GM23338 (cell line): ENCODE data around the gene TRUB2. TPM values are rescaled to one million over a fixed set of nuclear protein-coding genes. Genes with fewer than 3 reads are reported as not detected.

Source experiments
- ATAC-seq: fragments of 200-7000 bp; cut with Tn5 transposase; 3 replicates; pipeline ENCODE4 v1.9.1; 2020
- DNase-seq: peaks from one replicate; pipeline ENCODE4 v3.0.0-alpha.2; 2015; ENCODE audit warnings: low spot score
- H2AFZ ChIP-seq: fragments of 200-600 bp; sonication (generic); 2 replicates; pipeline ENCODE4 v1.8.0; 2016; ENCODE audit warnings: antibody characterized with exemption, mild to moderate bottlenecking, moderate library complexity
- H3F3A ChIP-seq: fragments of 200-600 bp; sonication (generic); replicated peaks from 2 replicates; pipeline ENCODE4 v1.8.0; 2017; ENCODE audit warnings: antibody characterized with exemption, mixed run types, low read depth
- H3K27ac ChIP-seq: fragments of 200-600 bp; sonication (generic); 2 replicates; pipeline ENCODE4 v1.6.1; 2016; ENCODE audit warnings: low read depth
- H3K27me3 ChIP-seq: fragments of 200-600 bp; sonication (generic); 2 replicates; pipeline ENCODE4 v1.8.0; 2016; ENCODE audit warnings: mild to moderate bottlenecking, mixed run types, moderate library complexity; ENCODE audit not compliant: insufficient read depth
- H3K36me3 ChIP-seq: fragments of 200-600 bp; sonication (generic); 2 replicates; pipeline ENCODE4 v1.8.0; 2016; ENCODE audit warnings: mild to moderate bottlenecking; ENCODE audit not compliant: insufficient read depth
- H3K4me1 ChIP-seq: fragments of 200-600 bp; sonication (generic); 2 replicates; pipeline ENCODE4 v1.8.0; 2016; ENCODE audit warnings: mild to moderate bottlenecking, moderate library complexity; ENCODE audit not compliant: insufficient read depth
- H3K4me2 ChIP-seq: fragments of 200-600 bp; sonication (generic); 2 replicates; pipeline ENCODE4 v1.7.1; 2017; ENCODE audit warnings: mixed run types
- H3K4me3 ChIP-seq: fragments of 200-600 bp; sonication (generic); 2 replicates; pipeline ENCODE4 v1.6.1; 2016; ENCODE audit warnings: mixed run types
- H3K79me2 ChIP-seq: fragments of 200-600 bp; sonication (generic); replicated peaks from 2 replicates; pipeline ENCODE4 v1.8.0; 2017; ENCODE audit warnings: mild to moderate bottlenecking; ENCODE audit not compliant: insufficient read depth
- H3K9me2 ChIP-seq: fragments of 200-600 bp; sonication (generic); 2 replicates; pipeline ENCODE4 v1.8.0; 2017; ENCODE audit not compliant: insufficient read depth
- H4K20me1 ChIP-seq: fragments of 200-600 bp; sonication (generic); replicated peaks from 2 replicates; pipeline ENCODE4 v1.8.0; 2017; ENCODE audit warnings: mild to moderate bottlenecking; ENCODE audit not compliant: insufficient read depth
- H3K27ac Mint-ChIP-seq: 2 replicates; pipeline ENCODE4 v1.8.0; 2020; ENCODE audit warnings: inconsistent platforms, mild to moderate bottlenecking, moderate library complexity, mixed read lengths
- H3K27me3 Mint-ChIP-seq: 3 replicates; pipeline ENCODE4 v1.8.0; 2022; ENCODE audit warnings: low read depth, mild to moderate bottlenecking, moderate library complexity, mixed read lengths, inconsistent platforms; ENCODE audit not compliant: insufficient read depth, poor library complexity
- H3K36me3 Mint-ChIP-seq: 3 replicates; pipeline ENCODE4 v1.8.0; 2021; ENCODE audit warnings: low read depth, mild to moderate bottlenecking, inconsistent platforms, moderate library complexity, mixed read lengths
- H3K4me1 Mint-ChIP-seq: 3 replicates; pipeline ENCODE4 v1.8.0; 2020; ENCODE audit warnings: mild to moderate bottlenecking, inconsistent platforms, mixed read lengths
- H3K4me3 Mint-ChIP-seq: 3 replicates; pipeline ENCODE4 v1.8.0; 2021; ENCODE audit warnings: moderate library complexity, mild to moderate bottlenecking, inconsistent platforms, mixed read lengths
- H3K9me3 Mint-ChIP-seq: 3 replicates; pipeline ENCODE4 v1.8.0; 2020; ENCODE audit warnings: moderate library complexity, mild to moderate bottlenecking, inconsistent platforms, mixed read lengths
- ETS1 ChIP-seq: IDR thresholded peaks from 2 replicates; pipeline ENCODE4 v1.6.1; 2016; ENCODE audit warnings: antibody characterized with exemption
- EZH2phosphoT487 ChIP-seq: fragments of 200-600 bp; sonication (generic); IDR thresholded peaks from one replicate; pipeline ENCODE4 v1.8.1; 2018; ENCODE audit warnings: antibody characterized with exemption; ENCODE audit not compliant: unreplicated experiment
- JUNB ChIP-seq: IDR thresholded peaks from one replicate; pipeline ENCODE4 v1.6.1; 2016; ENCODE audit warnings: antibody characterized with exemption; ENCODE audit not compliant: unreplicated experiment
- polyA plus RNA-seq: library from polyadenylated mRNA; unstranded; fragments of >200 nt; fragmentation: Nextera tagmentation; extraction: Ambion mirVana; gene quantifications from 2 replicates; pipeline ENCODE4 v1.2.1, GENCODE V29; 2016
- total RNA-seq: library from RNA; depleted of rRNA; stranded (reverse); fragments of >200 nt; shearing (Covaris generic); gene quantifications from 2 replicates; pipeline ENCODE4 v1.2.3, GENCODE V29; 2014; rRNA removed

TRUB2 gene
- total and polyA plus RNA-seq, 2 experiments from 2014 or later, result 15.4 to 31.4 TPM

GRCh38 chr9:128257086-128257825 lies 65.0 kb downstream of the TRUB2 start:
- H3K4me2 ChIP-seq, result no peak overlapping the region
- Mint-ChIP-seq H3K4me3 (no peak overlapping the region; the same call in 2 of the 3 replicates), H3K36me3 (peaks cover 33% of the 10 kb centered on the region), H3K4me1 (peaks cover 29% of the 10 kb centered on the region), H3K9me3 (no peaks in the 10 kb centered on the region; the same call in 2 of the 3 replicates), H3K27me3 (peaks cover 19% of the 10 kb centered on the region), H3K27ac (peak overlapping the region; percentile 41)
- ATAC-seq, result no peak
- H3K27ac ChIP-seq, result no peak overlapping the region
- H3K4me3 ChIP-seq, result no peak overlapping the region
- H3K36me3 ChIP-seq, result peaks cover 4% of the 10 kb centered on the region; the same call in 1 of the 2 replicates
- peaks cover 7% of the 10 kb centered on the region for H3K4me1 ChIP-seq
- peaks cover 17% of the 10 kb centered on the region for H4K20me1 ChIP-seq
- H2AFZ ChIP-seq, result no peak overlapping the region
- no peaks in the 10 kb centered on the region for H3K27me3 ChIP-seq
- H3K79me2 ChIP-seq, result no peaks in the 10 kb centered on the region
- DNase-seq, result no peak
- no peaks in the 10 kb centered on the region for H3K9me2 ChIP-seq
- no peak for TF ChIP-seq EZH2phosphoT487
- TF ChIP-seq ETS1, result no peak
- no peak for TF ChIP-seq JUNB
- peaks cover 10% of the 10 kb centered on the region; the same call in 1 of the 2 replicates for H3F3A ChIP-seq

Other genes starting within 250 kb of the TRUB2 start
- gene PTGES2, start 194.7 kb downstream of the TRUB2 start, total RNA-seq, result 108 and 124 TPM in 2 replicates
- gene PTGES2, start 194.7 kb downstream of the TRUB2 start, polyA plus RNA-seq, result 56.3 and 59.7 TPM in 2 replicates
- gene LCN2, start 173.0 kb downstream of the TRUB2 start, total RNA-seq, result 0.27 TPM in 1 of 2 replicates, not detected in the other
- 2.0 and 2.7 TPM in 2 replicates for gene LCN2, start 173.0 kb downstream of the TRUB2 start, polyA plus RNA-seq
- gene BBLN, start 162.2 kb downstream of the TRUB2 start, total RNA-seq, result 246 and 276 TPM in 2 replicates
- gene BBLN, start 162.2 kb downstream of the TRUB2 start, polyA plus RNA-seq, result 171 and 177 TPM in 2 replicates
- 48.2 and 61.4 TPM in 2 replicates for gene CIZ1, start 130.9 kb downstream of the TRUB2 start, total RNA-seq
- 49.6 and 49.7 TPM in 2 replicates for gene CIZ1, start 130.9 kb downstream of the TRUB2 start, polyA plus RNA-seq
- gene DNM1, start 119.1 kb downstream of the TRUB2 start, total RNA-seq, result 42.0 and 43.2 TPM in 2 replicates
- 24.0 and 36.0 TPM in 2 replicates for gene DNM1, start 119.1 kb downstream of the TRUB2 start, polyA plus RNA-seq
- gene GOLGA2, start 46.4 kb downstream of the TRUB2 start, total RNA-seq, result 44.4 and 48.4 TPM in 2 replicates
- gene GOLGA2, start 46.4 kb downstream of the TRUB2 start, polyA plus RNA-seq, result 31.4 and 32.6 TPM in 2 replicates
- gene SWI5, start 46.2 kb downstream of the TRUB2 start, total RNA-seq, result 26.6 and 31.8 TPM in 2 replicates
- gene SWI5, start 46.2 kb downstream of the TRUB2 start, polyA plus RNA-seq, result 35.7 and 42.5 TPM in 2 replicates
- gene COQ4, start 392 bp upstream of the TRUB2 start, total RNA-seq, result 29.2 and 35.3 TPM in 2 replicates
- gene COQ4, start 392 bp upstream of the TRUB2 start, polyA plus RNA-seq, result 34.5 and 37.0 TPM in 2 replicates
- gene SLC27A4, start 18.1 kb upstream of the TRUB2 start, total RNA-seq, result 21.4 and 25.3 TPM in 2 replicates
- 7.9 and 9.9 TPM in 2 replicates for gene SLC27A4, start 18.1 kb upstream of the TRUB2 start, polyA plus RNA-seq
- 45.3 and 47.8 TPM in 2 replicates for gene URM1, start 48.9 kb upstream of the TRUB2 start, total RNA-seq
- gene URM1, start 48.9 kb upstream of the TRUB2 start, polyA plus RNA-seq, result 27.9 and 28.6 TPM in 2 replicates
- gene CERCAM, start 98.4 kb upstream of the TRUB2 start, total RNA-seq, result 5.6 and 7.9 TPM in 2 replicates
- 2.7 TPM in 2 replicates for gene CERCAM, start 98.4 kb upstream of the TRUB2 start, polyA plus RNA-seq
- gene ODF2, start 133.6 kb upstream of the TRUB2 start, total RNA-seq, result 23.5 and 26.9 TPM in 2 replicates
- gene ODF2, start 133.6 kb upstream of the TRUB2 start, polyA plus RNA-seq, result 13.2 and 17.5 TPM in 2 replicates
- gene GLE1, start 182.3 kb upstream of the TRUB2 start, total RNA-seq, result 19.6 and 22.1 TPM in 2 replicates
- gene GLE1, start 182.3 kb upstream of the TRUB2 start, polyA plus RNA-seq, result 7.3 and 7.4 TPM in 2 replicates
- 160 and 195 TPM in 2 replicates for gene SPTAN1, start 230.1 kb upstream of the TRUB2 start, total RNA-seq
- 98.3 and 108 TPM in 2 replicates for gene SPTAN1, start 230.1 kb upstream of the TRUB2 start, polyA plus RNA-seq